NCI-H460 (cell line): Measurements from ENCODE around the gene KCTD1. TPM values are rescaled to one million over a fixed set of nuclear protein-coding genes. Genes with fewer than 3 reads are reported as not detected.
"Not testable (repeated sequence)": the region's sequence is repeated elsewhere in the genome, so short reads cannot be mapped to it uniquely, and the experiment has no call there.

Experiments
- DNase-seq: peaks from one replicate; pipeline ENCODE4 v3.0.0-alpha.2; 2016; ENCODE audit warnings: low read depth; ENCODE audit errors: extremely low read depth
- total RNA-seq: library from RNA; depleted of rRNA; stranded (reverse); fragments of >200 nt; shearing (Covaris generic); gene quantifications from 2 replicates; pipeline ENCODE4 v1.2.3, GENCODE V29; 2014

KCTD1 gene
- total RNA-seq, 1 experiment from 2014 or later, result 17.2 TPM

GRCh38 chr18:26459884-26460283, 88.5 kb downstream of the KCTD1 start:
- no peak for DNase-seq

- no peak for DNase-seq
Measured at GRCh38 chr18:26459340-26459739, 89.0 kb downstream of the KCTD1 start.

GRCh38 chr18:26458526-26459232, 89.7 kb downstream of the KCTD1 start:
- no peak for DNase-seq

GRCh38 chr18:26457611-26458353, 90.6 kb downstream of the KCTD1 start:
- DNase-seq, result no peak

- no peak for DNase-seq
Measured at GRCh38 chr18:26457195-26457594, 91.2 kb downstream of the KCTD1 start.

GRCh38 chr18:26456070-26456491, 92.3 kb downstream of the KCTD1 start:
- DNase-seq, result no peak

GRCh38 chr18:26455639-26456038, 92.7 kb downstream of the KCTD1 start:
- DNase-seq, result no peak

GRCh38 chr18:26454616-26455015, 93.7 kb downstream of the KCTD1 start:
- DNase-seq, result no peak

GRCh38 chr18:26454192-26454591, 94.2 kb downstream of the KCTD1 start:
- DNase-seq, result no peak

- DNase-seq, result no peak
Measured at GRCh38 chr18:26453386-26453901, 94.9 kb downstream of the KCTD1 start.

GRCh38 chr18:26450989-26451682, 97.2 kb downstream of the KCTD1 start:
- DNase-seq, result no peak

GRCh38 chr18:26448714-26449159, 99.6 kb downstream of the KCTD1 start:
- DNase-seq, result no peak

GRCh38 chr18:26443853-26444252, 104.5 kb downstream of the KCTD1 start:
- DNase-seq, result no peak

- DNase-seq, result no peak
Measured at GRCh38 chr18:26442126-26442525, 106.2 kb downstream of the KCTD1 start.

GRCh38 chr18:26440644-26441043, 107.7 kb downstream of the KCTD1 start:
- no peak for DNase-seq

- DNase-seq, result no peak
Measured at GRCh38 chr18:26439537-26439936, 108.8 kb downstream of the KCTD1 start.

- DNase-seq, result no peak
Measured at GRCh38 chr18:26438980-26439379, 109.4 kb downstream of the KCTD1 start.

- DNase-seq, result not testable (repeated sequence)
Measured at GRCh38 chr18:26437634-26438033, 110.7 kb downstream of the KCTD1 start.

GRCh38 chr18:26436176-26437051, 111.9 kb downstream of the KCTD1 start:
- peak; percentile 57 for DNase-seq

GRCh38 chr18:26435415-26436095, 112.8 kb downstream of the KCTD1 start:
- DNase-seq, result no peak
